Liver (tissue), 3 donors: ENCODE data around the gene CATSPER4.

ENCODE experiments used
- CTCF ChIP-seq: fragments of 150-350 bp; IDR thresholded peaks from 2 replicates; pipeline ENCODE4 v1.5.1; 2017; ENCODE audit warnings: improper control_type of control experiment, low read depth, low read length; ENCODE audit not compliant: missing input control
- MAX ChIP-seq: IDR thresholded peaks from 2 replicates; pipeline ENCODE4 v1.6.1; 2016; ENCODE audit warnings: antibody characterized with exemption
- RAD21 ChIP-seq, 2 donors: IDR thresholded peaks; 2 replicates each; pipeline ENCODE4 v1.6.1; 2016; ENCODE audit warnings: antibody characterized with exemption in 2 of 2, mild to moderate bottlenecking in 2 of 2
- donor health status: healthy.
- donor health status: healthy.

GRCh38 chr1:26220199-26220912 is 30.0 kb downstream of the CATSPER4 start:
- TF ChIP-seq RAD21 (IDR thresholded peaks at IDR 0.05), result no peak
- TF ChIP-seq CTCF, result no peak
- TF ChIP-seq MAX, result no peak
